Measurements from ENCODE around the gene TRH. TPM values are rescaled to one million over a fixed set of nuclear protein-coding genes. Genes with fewer than 3 reads are reported as not detected.

TRH gene
- total RNA-seq, 1 donor from 2014 or later: not detected

DNA sequence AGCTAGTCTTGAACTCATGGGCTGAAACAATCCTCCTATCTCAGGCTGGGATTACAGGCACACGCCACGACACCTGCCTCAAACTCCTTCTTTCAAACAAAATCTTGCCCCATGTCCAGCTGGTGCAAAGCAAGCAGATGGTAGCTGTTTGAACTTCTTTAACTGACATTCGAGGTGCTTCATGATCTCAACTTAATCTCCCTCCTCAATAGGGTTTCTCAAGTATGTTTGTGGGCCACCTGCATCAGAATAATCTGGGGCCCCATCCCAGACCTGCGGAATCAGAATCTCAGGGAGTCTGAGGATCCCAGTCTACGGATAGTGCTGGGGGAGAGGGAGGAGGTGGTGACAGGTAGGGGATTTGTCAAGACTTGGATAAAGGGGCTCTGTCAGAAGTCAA lies 20.9 kb upstream of the TRH start:
- TF ChIP-seq, protein P1, sequence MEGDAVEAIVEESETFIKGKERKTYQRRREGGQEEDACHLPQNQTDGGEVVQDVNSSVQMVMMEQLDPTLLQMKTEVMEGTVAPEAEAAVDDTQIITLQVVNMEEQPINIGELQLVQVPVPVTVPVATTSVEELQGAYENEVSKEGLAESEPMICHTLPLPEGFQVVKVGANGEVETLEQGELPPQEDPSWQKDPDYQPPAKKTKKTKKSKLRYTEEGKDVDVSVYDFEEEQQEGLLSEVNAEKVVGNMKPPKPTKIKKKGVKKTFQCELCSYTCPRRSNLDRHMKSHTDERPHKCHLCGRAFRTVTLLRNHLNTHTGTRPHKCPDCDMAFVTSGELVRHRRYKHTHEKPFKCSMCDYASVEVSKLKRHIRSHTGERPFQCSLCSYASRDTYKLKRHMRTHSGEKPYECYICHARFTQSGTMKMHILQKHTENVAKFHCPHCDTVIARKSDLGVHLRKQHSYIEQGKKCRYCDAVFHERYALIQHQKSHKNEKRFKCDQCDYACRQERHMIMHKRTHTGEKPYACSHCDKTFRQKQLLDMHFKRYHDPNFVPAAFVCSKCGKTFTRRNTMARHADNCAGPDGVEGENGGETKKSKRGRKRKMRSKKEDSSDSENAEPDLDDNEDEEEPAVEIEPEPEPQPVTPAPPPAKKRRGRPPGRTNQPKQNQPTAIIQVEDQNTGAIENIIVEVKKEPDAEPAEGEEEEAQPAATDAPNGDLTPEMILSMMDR (IDR thresholded peaks at IDR 0.05; ENCODE audit: borderline replicate concordance): no peak
- Histone ChIP-seq H3K4me3 (no peak overlapping the region), H3K36me3 (no peaks in the 10 kb centered on the region), H3K4me1 (no peaks in the 10 kb centered on the region), H3K27ac (replicated peaks) (no peak overlapping the region), H3K27me3 (ENCODE audit: low read depth) (peaks cover 40% of the 10 kb centered on the region), H3K9me3 (replicated peaks) (no peaks in the 10 kb centered on the region)
- no peak for DNase-seq
- intact Hi-C loops (cut with micrococcal nuclease): no loop called here

DNA sequence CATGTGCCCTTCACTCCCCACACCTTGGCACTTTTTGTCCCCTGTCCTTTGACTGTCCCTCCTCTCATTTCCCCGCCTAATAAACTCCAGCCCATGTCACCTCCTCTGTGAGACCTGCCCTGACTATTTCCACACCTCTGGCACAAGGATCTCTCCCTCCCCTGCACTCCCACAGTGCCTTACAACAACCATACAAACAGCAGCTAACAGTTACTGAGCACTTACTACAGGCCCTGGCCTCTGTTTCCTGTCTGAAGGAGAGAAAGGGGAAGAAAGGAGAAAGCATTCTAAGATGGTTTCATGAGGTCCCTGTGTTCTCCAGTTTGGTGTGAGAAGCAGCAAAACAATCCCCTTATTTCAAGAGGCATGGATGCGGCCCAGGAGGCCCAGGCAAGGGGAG lies 20.0 kb upstream of the TRH start:
- intact Hi-C loops (cut with micrococcal nuclease): no loop called here
- Histone ChIP-seq H3K4me1 (no peaks in the 10 kb centered on the region), H3K27me3 (ENCODE audit: low read depth) (peaks cover 32% of the 10 kb centered on the region), H3K4me3 (no peak overlapping the region), H3K27ac (replicated peaks) (no peak overlapping the region), H3K9me3 (replicated peaks) (no peaks in the 10 kb centered on the region), H3K36me3 (no peaks in the 10 kb centered on the region)
- TF ChIP-seq, protein P1 (IDR thresholded peaks at IDR 0.05; ENCODE audit: borderline replicate concordance): no peak
- DNase-seq: no peak

DNA sequence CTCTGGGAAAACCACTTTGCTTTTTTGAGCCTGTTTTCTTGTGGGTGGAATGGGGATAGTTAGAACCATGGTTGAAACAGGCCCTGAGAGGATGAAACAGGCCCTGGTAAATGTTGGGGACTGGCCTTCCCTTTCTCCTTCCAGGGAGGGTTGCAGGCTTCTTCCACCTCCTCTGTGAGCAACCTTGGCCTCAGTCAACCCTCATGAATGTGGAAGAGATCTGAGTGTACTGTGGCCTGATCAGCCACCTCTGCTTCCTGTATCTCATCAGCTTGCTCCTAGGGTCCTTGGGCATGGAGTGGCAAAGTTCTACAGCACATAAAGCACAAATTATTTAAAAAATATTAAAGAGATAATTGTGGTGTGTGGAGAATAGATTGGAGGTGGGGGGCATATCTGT lies 17.6 kb upstream of the TRH start:
- Histone ChIP-seq H3K4me1 (no peaks in the 10 kb centered on the region), H3K4me3 (no peak overlapping the region), H3K9me3 (replicated peaks) (no peaks in the 10 kb centered on the region), H3K36me3 (no peaks in the 10 kb centered on the region), H3K27ac (replicated peaks) (no peak overlapping the region), H3K27me3 (ENCODE audit: low read depth) (peaks cover 32% of the 10 kb centered on the region)
- TF ChIP-seq, protein P1 (IDR thresholded peaks at IDR 0.05; ENCODE audit: borderline replicate concordance): no peak
- DNase-seq: no peak
- intact Hi-C loops (cut with micrococcal nuclease): no loop called here

DNA sequence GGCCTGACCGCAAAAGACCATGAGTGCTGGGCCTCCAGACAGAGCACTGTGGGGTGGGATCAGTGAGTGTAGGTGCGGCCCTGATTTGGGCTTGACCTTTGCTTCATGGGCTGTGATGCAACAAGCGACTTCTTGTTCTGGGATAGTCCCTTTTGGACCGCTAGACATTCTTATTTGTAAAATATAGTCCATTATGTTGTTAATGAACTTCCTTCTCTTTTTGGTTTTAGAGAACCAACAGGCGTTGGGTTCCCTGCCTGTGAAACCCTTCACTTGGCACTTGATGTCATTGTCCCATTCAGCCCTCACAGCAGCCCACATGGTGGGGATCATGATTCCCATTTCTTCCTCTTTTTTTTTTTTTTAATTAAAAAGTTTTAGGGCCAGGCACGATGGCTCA lies 15.8 kb upstream of the TRH start:
- intact Hi-C loops (cut with micrococcal nuclease): no loop called here
- H3K27ac ChIP-seq (replicated peaks): no peak overlapping the region

DNA sequence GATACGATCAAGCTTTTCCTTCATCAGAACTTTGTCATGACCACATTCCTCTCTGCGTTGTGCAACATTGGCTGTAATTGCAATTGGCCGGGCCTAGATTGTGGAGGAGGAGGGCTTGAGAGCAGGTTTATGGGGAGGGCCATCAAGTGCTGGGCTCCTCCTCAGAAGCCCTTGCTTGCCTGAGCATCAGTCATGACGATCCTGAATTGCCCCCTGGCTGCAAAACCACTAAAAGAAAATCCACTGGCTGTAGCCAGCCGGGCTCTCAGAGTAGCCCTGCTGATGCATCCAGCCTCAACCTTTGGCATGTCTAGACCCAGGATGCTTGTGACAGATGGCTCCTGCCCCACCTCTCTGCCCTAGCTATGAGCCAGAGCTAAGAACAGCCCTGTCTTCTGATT lies 13.4 kb upstream of the TRH start:
- Histone ChIP-seq H3K4me3 (no peak overlapping the region), H3K27ac (replicated peaks) (no peak overlapping the region), H3K9me3 (replicated peaks) (no peaks in the 10 kb centered on the region), H3K36me3 (no peaks in the 10 kb centered on the region), H3K27me3 (ENCODE audit: low read depth) (peaks cover 9% of the 10 kb centered on the region), H3K4me1 (no peaks in the 10 kb centered on the region)
- TF ChIP-seq, protein P1 (IDR thresholded peaks at IDR 0.05; ENCODE audit: borderline replicate concordance): no peak
- no peak for DNase-seq
- intact Hi-C loops (cut with micrococcal nuclease): no loop called here

More for the DNA sequence above, 15.8 kb upstream of the TRH start:
- H3K27me3 ChIP-seq (ENCODE audit: low read depth): peaks cover 30% of the 10 kb centered on the region
- H3K9me3 ChIP-seq (replicated peaks): no peaks in the 10 kb centered on the region
- no peaks in the 10 kb centered on the region for H3K4me1 ChIP-seq
- no peak overlapping the region for H3K4me3 ChIP-seq
- no peaks in the 10 kb centered on the region for H3K36me3 ChIP-seq
- DNase-seq: no peak
- TF ChIP-seq, protein P1 (IDR thresholded peaks at IDR 0.05; ENCODE audit: borderline replicate concordance): no peak

DNA sequence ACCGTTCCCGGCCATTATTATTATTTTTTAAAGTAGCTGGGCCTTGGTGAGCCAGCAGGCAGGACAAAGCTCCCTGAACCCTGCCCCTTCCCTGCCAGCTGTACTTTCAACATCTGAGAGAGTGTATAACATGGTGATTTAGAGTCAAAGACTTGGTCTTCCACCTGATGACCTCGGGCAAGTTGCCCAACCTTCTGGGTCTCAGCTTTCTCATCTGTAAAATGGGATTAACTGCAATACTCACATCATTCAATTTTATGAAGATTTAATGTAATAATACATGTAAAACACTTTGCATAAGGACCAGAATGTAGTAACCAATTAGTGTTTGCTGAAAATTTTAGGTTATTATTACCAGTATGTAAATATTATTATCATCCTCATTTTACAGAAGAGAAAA lies 11.9 kb upstream of the TRH start:
- TF ChIP-seq, protein P1 (IDR thresholded peaks at IDR 0.05; ENCODE audit: borderline replicate concordance): no peak
- H3K27ac ChIP-seq (replicated peaks): no peak overlapping the region
- intact Hi-C loops (cut with micrococcal nuclease): no loop called here
- peaks cover 11% of the 10 kb centered on the region for H3K27me3 ChIP-seq (ENCODE audit: low read depth)
- no peaks in the 10 kb centered on the region for H3K9me3 ChIP-seq (replicated peaks)
- no peaks in the 10 kb centered on the region for H3K4me1 ChIP-seq
- no peaks in the 10 kb centered on the region for H3K36me3 ChIP-seq
- H3K4me3 ChIP-seq: no peak overlapping the region
- DNase-seq: no peak
